Posterior vena cava (tissue), 2 donors: Measurements from ENCODE around the gene CD300H. TPM values are rescaled to one million over a fixed set of nuclear protein-coding genes. Genes with fewer than 3 reads are reported as not detected.
A peak's percentile ranks its signal among the peaks of the same experiment; 100 is the strongest.

Experiments used
- DNase-seq: peaks from one replicate; pipeline ENCODE4 v3.0.0-alpha.2; 2020; ENCODE audit warnings: low spot score
- intact Hi-C, 2 donors: fragments of 100-400 bp; cut with DNase I; formaldehyde crosslinking; loops; one replicate each; pipeline versions ENCODE4 v1.14.1 to v1.14.2; 2022 to 2023
- long read RNA-seq, 2 donors: library from polyadenylated mRNA; unstranded; transcript quantifications; one replicate each; pipeline ENCODE4 v2.0.0, GENCODE V29; 2020 to 2021
- total RNA-seq, 2 donors: library from RNA; stranded (reverse); fragmentation: NEBNext Ultra II Directional; extraction: Animal tissue kit (Norgen Biotek cat#: 25700); gene quantifications; one replicate each; pipeline ENCODE4 v1.2.1, GENCODE V29; 2021
- donor health status: DM: yes; HTN: yes; CAD: no.
- donor health status: DM: yes; HTN: yes; CAD: no.

Gene CD300H
- total RNA-seq: 1 to 10 TPM in 1 of 2 donors, not detected in 1; 1.2 TPM
- long read RNA-seq, donor 1: 0 reads
- long read RNA-seq, donor 2: 0 reads

- DNase-seq: peak; percentile 84
- intact Hi-C loops: no loop called here
Observed at GRCh38 chr17:74567397-74567796, at the start of gene CD300H. Gene CD300H (minus strand): TSS chr17:74567509.

- DNase-seq: no peak
- intact Hi-C loops: no loop called here
Observed at GRCh38 chr17:74616696-74617095, 49.4 kb upstream of the CD300H start.

GRCh38 chr17:74612046-74612445 lies 44.7 kb upstream of the CD300H start:
- no peak for DNase-seq
- intact Hi-C loops: no loop called here

- DNase-seq: no peak
- intact Hi-C loops: no loop called here
Observed at GRCh38 chr17:74610108-74610507, 42.8 kb upstream of the CD300H start.

GRCh38 chr17:74608511-74608910 lies 41.2 kb upstream of the CD300H start:
- intact Hi-C loops: no loop called here
- DNase-seq: no peak

- intact Hi-C loops: no loop called here
- DNase-seq: no peak
Observed at GRCh38 chr17:74607221-74607620, 39.9 kb upstream of the CD300H start.

- intact Hi-C loops: no loop called here
- peak; percentile 52 for DNase-seq
Observed at GRCh38 chr17:74606050-74606449, 38.7 kb upstream of the CD300H start.

GRCh38 chr17:74605361-74605760 lies 38.1 kb upstream of the CD300H start:
- intact Hi-C loops: no loop called here

GRCh38 chr17:74604761-74605160 lies 37.5 kb upstream of the CD300H start:
- peak; percentile 66 for DNase-seq
- intact Hi-C loops: no loop called here

More at GRCh38 chr17:74605361-74605760, 38.1 kb upstream of the CD300H start:
- peak; percentile 92 for DNase-seq

- DNase-seq: no peak
- intact Hi-C loops: no loop called here
Observed at GRCh38 chr17:74604200-74604599, 36.9 kb upstream of the CD300H start.

GRCh38 chr17:74603746-74604145 lies 36.4 kb upstream of the CD300H start:
- DNase-seq: peak; percentile 50
- intact Hi-C loops: no loop called here

- intact Hi-C loops: no loop called here
- peak; percentile 64 for DNase-seq
Observed at GRCh38 chr17:74603037-74603635, 35.8 kb upstream of the CD300H start.

GRCh38 chr17:74601944-74602572 lies 34.7 kb upstream of the CD300H start:
- DNase-seq: peak; percentile 66
- intact Hi-C loops: no loop called here

GRCh38 chr17:74599448-74599939 lies 32.2 kb upstream of the CD300H start:
- DNase-seq: peak; percentile 81
- intact Hi-C loops: no loop called here

GRCh38 chr17:74599023-74599399 lies 31.7 kb upstream of the CD300H start:
- intact Hi-C loops: no loop called here
- DNase-seq: peak; percentile 51

GRCh38 chr17:74598346-74599022 lies 31.2 kb upstream of the CD300H start:
- DNase-seq: peak; percentile 42
- intact Hi-C loops: no loop called here

- peak; percentile 20 for DNase-seq
- intact Hi-C loops: no loop called here
Observed at GRCh38 chr17:74597069-74597790, 29.9 kb upstream of the CD300H start.

- intact Hi-C loops: no loop called here
- DNase-seq: no peak
Observed at GRCh38 chr17:74595037-74595750, 27.9 kb upstream of the CD300H start.
